ENCODE measurements around the gene KIF14.
"Not testable (repeated sequence)": the region's sequence is repeated elsewhere in the genome, so short reads cannot be mapped to it uniquely, and the experiment has no call there.

Gene KIF14

DNA sequence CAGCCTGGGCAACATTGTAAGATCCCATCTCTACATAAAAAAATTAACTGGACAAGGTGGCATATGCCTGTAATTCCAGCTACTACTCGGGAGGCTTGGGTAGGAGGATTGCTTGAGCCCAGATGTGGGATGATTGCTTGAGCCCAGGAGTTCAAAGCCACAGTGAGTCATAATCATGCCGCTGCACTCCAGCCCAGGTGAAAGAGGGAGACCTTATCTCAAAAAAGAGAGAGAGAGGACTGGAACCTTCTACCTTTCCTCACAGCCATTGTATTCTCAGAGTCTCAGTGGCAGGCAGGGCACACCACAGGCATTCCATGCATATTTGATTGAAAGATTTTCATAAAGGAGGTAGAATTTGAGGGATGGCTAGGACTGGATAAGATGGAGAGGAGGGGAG lies 78.4 kb downstream of the KIF14 start:
- no peak for DNase-seq

GRCh38 chr1:200540281-200540680 lies 80.3 kb downstream of the KIF14 start:
- DNase-seq, result no peak

GRCh38 chr1:200538179-200538578 lies 82.4 kb downstream of the KIF14 start:
- no peak for DNase-seq

DNA sequence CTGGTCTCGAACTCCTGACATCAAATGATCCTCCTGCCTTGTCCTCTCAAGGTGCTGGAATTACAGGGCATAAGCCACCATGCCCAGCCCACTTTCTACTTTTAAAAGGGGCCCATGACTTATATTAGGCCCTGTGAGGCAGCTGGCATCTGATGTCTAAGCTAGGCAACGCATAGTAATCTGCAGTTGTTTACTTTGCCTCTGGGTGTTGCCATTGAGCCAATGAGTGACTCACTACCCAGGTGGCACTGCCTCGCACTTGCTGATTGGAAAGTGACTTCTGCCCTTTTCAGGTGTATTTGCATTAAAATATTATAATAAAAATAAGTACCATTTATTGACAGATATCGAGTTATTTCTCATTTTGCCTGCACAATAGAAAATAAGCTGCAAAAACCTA lies 84.9 kb downstream of the KIF14 start:
- peak in 1 of 2 donors; percentile 16 for DNase-seq

DNA sequence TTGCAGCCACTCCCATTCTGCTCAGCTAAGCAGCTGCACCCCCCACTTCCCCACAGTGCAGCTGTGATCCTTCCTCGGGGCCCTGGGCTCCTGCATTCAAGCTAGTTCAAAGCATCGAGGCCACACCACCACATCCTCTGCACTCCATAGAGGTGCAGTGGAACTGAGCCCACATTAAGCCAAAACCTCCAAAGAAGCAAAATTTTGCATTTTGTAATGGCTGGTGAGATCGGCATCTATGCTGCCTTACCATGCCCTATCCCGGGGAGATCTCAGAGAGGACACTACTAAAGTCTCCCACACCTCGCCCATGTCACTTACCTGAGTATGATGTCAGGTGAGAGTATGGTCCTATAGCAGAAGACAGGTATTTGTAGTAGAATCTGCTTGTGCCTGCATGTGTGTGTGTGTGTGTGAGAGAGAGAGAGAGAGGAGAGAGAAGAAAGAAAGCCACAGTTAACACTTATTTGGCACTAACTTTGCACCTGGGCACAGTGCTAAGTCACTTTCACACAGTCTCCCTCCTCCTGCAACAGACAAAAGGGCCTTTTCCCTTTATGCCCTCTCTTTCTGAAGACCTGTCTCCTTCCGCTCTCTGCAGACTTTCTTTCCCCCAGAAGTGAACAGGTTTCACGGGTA lies 89.8 kb downstream of the KIF14 start:
- DNase-seq, result peak; percentile 36 to 55

GRCh38 chr1:200528858-200529606 lies 91.5 kb downstream of the KIF14 start:
- no peak for DNase-seq

DNA sequence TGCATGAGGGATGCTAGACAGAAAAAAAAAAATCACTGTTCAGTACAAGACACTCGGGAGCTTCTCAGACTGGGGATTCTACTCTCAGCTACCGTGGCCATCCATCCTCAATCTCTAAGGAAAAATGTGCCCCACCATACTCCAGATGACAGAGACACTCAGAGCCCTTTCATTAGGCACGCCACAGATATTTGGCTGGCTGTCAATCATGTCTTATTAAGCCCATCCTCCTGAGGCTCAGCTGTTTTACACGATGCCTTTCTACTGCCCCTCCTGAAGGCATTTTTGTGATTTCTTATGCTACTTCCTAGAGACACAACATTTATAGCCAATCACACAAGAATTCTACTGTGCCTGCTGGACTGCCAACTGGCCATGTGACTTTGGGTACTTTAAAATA lies 92.9 kb downstream of the KIF14 start:
- DNase-seq, result no peak

DNA sequence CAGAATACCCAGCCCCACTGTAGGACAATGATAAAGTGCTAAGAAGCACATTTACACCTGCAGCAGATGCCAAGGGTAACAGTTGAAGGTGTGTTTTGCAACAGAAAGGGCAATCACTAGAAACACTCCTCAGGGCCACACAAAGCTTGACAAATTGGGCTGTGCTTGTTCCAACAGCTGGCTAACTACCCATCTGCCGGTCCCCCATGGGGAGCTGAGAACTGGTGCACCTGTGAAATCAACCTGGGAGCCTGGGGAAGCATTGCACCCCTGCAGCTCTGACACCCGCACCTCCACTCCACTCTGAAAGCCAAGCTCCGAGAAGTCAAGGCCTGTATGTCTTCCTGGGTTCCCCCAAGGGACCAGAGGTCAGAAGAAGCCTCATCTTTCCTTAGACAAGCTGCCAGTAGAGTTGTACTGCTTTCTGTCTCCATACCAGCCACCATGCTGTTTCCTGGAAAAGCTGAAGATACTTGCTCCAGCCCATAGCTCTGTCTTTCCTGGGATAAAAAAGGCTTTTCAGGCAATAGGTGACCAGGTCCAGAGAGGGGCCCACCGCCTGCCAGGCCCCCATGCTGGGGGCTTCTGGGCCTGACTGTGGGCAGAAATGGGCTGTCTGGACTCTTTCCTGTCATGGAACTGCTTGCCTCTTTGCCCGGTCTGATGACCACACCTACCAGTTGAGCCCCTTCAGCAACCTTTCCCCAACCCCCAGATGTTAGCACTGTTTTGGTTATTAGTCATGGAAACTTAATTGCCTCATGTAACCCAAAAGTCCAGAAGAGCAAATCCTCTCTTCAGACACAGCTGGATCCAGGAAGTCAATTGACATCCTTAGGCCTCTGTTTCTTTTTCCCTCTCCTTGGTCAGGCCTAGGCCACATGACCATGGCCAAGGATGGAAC lies 93.6 kb downstream of the KIF14 start:
- no peak for DNase-seq

DNA sequence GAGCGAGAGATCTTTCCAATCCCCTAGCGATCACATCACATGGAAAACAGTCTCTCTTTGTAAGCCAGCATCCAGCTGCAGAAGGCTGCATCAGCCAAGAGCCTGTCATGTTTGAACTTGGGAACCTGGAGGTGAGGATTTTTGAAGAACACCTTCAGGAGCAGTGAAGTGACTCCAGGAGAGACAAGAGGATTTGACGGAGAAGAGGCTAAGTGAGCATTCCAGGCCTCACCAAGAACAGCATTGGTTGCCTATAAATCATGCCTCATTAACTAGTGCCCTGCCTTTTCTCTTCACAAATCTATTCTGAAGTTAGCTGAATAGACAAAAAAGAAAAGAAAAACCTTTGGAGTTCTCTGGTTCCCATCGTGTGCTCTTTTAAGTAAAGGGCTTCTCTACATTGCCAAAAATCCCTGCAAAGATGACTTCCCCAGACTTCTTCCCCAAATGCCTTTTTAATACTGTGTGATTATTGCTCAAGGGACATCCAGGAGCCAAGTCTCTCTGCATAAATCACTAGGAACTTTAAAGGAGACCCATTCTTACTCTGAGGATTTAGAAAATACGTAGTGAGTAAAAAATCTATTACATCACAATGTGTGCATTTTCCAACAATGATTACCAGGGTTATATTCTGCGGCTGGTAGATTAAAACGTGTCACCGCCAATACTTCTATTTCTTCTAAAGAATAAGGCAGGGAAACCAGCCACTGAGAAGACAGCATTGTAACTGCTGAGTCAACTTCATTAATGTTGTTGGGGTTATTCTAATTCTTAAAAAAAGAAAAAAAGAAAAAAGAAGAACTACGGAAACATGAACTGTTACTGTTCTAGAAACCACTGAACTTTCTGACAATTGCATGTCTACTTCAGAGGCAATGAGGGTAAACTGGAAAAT lies 95.2 kb downstream of the KIF14 start:
- no peak for DNase-seq

DNA sequence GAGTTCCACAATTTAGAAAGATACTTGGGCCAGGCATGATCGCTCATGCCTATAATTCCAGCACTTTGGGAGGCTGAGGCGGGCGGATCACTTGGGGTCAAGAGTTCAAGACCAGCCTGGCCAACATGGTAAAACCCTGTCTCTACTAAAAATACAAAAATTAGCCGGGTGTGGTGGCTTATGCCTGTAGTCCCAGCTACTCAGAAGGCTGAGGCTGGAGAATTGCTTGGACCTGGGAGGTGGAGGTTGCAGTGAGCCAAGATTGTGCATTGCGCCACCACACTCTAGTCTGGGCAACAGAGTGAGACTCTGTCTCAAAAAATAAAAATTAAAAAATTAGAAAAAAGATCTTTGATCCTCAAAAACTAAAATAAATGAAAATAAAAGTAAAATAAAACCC lies 96.0 kb downstream of the KIF14 start:
- not testable (repeated sequence) for DNase-seq

DNA sequence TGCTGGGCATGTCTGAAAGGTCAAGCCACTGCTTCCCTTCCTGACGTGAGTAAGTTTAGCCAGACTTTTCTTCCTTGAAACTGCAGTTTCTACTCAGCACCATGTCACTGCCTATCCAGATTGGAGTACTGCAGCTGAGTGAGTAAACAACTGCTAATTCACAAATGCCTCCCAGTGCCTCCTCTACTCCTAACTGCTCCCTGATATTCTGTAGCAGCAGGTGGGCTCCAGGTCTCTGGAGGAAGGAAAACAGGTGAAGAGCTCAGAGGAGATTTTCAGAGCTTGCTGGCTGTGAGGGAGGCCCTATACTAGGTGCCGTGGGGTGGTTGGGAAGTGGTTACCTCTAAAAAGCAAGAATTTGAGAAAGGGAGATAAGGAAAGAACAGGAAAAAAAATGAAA lies 96.5 kb downstream of the KIF14 start:
- no peak for DNase-seq

DNA sequence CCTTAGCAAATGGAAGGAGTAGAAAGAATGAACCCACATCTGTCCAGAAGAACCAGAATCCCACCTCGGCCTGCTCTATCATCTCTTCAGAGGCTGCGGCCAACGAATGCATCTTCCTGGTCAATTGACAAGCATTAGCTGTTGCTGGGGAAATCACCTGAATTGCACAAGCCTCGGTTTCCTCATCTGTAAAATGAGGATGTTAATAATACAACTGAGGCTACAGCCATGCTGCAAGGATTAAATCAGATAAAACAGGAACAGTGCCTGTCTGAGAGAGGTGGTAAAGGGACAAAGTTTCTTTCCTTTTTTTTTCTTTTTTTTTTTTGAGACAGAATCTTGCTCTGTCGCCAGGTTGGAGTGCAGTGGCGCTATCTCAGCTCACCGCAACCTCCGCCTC lies 99.8 kb downstream of the KIF14 start:
- DNase-seq, result peak in 1 of 2 donors; percentile 14

DNA sequence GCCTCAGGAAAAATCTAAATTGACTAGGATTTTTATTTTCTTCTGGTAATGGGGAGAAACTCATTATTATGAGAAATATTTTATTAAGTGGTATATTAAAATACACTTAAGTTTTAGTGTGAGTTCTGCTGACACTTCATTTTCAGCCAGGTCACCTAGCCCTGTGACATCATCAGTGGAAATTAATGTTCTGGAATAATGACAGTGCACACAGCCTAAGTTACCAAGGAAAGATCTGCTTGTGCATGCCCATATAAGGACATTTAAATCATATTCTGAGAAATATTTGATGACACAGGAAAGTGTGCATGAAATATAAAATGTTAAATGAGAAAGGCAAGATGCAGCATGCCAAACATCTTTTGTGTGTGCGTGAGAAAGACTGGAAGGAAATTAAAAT lies 102.0 kb downstream of the KIF14 start:
- DNase-seq, result no peak

GRCh38 chr1:200512191-200512590 lies 108.4 kb downstream of the KIF14 start:
- DNase-seq, result no peak

DNA sequence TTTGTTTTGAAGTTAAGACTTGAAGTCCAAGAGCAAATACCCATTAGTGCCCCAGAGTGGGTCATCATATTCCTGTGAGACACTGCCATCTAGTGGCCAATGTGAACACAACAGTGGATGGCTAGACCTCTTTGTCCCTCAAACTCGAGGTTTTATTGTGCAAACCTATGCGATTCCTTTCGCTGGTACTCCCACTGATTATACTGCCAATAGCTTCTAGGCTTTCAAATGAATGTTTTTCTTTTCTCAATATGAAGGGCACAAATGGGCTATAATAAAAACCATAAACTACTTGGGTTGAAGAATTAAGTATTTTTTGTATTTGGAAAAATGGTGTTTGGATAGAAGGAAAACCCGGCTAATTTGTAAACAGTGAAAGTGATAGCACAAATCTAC lies 110.3 kb downstream of the KIF14 start:
- peak; percentile 68 to 74 for DNase-seq

DNA sequence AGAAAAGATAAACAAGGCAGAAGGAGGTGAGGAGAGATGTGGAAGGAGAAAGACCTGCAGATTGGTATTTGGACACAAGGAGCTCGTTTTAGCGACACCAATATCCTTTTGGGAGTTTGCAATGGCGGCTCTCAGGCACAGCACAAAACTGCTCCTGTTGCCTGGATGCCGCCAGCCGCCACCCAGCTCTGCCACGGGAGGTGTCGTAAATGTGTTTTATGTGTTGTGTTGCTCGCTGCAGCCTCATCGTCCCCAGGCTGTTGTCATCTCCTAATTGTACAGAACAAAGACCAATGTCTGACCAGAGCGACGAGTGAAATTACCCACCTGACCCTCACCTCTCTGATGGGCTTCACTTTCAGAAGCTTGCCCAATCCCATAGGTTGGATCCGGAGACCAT lies 114.1 kb downstream of the KIF14 start:
- no peak for DNase-seq

DNA sequence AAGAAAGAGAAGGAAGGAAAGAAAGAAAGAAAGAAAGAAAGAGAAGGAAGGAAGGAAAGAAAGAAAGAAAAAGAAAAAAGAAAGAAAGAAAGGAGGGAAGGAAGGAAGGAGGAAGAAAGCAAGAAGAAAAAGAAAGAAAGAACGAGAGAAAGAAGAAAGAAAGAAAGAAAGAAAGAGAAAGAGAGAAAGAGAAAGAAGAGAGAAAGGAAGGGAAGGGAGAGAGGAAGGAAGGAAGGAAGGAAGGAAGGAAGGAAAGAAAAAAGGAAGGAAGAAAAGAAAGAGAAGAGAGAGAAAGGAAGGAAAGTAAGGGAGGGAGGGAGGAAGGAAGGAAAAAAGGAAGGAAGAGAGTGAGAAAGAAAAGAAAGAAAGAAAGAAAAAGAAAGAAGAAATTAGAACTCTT lies 115.3 kb downstream of the KIF14 start:
- no peak for DNase-seq

Measured in CD4-positive, alpha-beta T cell treated with Interleukin-4 for 1 hour (primary cell).